HG02938 (cell line): Measurements from ENCODE around the gene SERPINA12.
A peak's percentile ranks its signal among the peaks of the same experiment; 100 is the strongest.

Source experiments
- ATAC-seq: cut with Tn5 transposase; IDR thresholded peaks from one replicate; pipeline ENCODE4 v1.9.1; 2021; ENCODE audit warnings: mild to moderate bottlenecking, moderate library complexity; ENCODE audit not compliant: unreplicated experiment

SERPINA12 gene

DNA sequence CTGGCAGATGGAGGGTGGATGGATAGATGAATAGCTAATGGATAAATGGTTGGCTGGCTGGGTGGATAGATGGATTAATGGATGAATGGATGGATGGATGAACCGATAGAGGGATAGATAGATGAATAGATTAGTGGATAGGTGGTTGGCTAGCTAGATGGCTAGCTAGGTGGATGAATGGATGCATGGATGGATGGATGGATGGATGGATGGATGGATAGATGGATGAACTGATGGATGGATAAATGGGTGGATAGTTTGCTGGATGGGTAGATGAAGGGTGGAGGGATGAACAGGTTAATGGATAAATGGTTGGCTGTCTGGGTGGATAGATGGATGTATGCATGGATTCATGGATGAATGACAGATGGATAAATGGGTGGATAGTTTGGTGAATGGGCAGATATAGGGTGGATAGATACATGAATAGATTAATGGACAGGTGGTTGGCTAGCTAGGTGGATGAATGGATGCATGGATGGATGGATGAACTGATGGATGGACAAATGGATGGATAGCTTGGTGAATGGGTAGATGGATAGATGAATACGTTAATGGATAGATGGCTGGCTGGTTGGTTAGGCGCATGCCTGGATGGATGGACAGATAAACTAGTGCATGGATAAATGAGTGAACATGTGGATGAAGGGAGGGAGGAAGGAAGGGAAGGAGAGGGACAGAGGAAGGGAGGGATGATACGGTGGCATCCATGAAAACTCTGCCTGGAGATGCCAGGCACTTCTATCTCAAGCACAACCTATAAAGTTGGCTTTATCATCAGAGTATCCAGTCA, 41.3 kb downstream of the SERPINA12 start:
- no peak for ATAC-seq

DNA sequence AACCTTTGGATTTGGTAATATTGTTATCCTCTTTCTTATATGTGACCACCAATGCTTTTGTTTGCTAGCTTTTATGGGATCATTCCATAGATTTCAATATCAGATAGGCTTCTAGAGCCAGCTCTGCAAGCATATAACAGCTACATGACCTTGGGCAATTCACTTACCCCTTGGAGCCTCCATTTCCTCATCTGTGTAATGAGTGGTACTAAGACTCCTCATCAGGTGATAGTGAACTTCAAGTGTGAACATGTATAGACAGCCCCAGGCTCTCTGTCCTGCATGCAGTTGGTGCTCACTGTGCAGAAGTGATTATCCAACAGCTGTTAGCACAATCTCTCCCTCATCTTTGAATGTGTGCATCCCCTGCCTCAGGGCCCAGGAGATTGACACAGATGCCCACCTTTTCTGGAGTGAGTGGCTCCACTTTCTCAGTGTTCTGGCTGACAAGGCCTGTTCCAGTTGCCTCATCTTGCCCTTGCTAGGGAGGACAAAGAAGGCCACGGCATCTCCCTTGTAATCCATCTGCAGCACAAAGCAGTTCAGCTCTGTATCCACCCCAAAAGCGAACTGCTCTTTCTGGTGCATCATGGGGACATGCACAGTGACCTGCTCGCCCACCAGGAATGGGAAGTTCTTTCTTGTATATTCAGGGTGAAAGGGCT, 42.4 kb downstream of the SERPINA12 start:
- ATAC-seq, result no peak

DNA sequence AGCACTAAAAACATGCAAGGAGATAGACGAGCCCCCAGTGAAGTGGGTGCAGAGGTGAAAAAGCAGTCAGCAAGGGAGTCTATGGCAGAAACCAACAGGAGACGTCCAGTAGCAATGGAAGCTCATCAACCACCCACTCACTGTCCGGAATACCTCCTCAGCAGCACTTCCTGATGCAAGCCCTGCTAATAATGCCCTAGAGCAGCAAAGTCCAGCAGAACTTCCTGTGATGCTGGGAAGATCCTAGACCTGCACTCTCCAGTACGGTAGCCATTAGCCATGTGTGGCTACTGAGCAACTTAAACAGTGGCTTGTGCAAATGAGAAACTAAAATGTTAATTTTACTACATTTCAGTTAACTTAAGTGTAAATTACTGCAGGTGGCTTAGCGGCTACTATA, 44.2 kb downstream of the SERPINA12 start:
- no peak for ATAC-seq

DNA sequence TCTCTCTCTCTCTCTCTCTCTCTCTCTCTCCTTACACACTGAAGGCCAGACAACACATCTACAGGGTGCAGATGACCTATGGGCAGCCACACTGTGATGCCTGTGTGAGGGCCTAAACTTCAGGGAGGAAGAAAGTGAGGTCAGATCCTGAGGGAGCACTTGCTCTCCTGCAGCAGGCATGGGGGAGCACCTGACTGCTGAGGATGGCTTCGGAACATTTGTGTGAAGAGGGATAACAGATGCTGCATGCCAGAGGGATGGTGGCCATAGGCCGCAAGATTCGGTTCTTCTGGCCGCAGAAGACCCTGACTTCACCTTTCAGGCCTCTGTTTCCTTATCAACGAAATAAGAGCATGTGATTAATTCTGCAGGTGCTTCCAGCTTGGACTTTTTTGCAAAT, 45.0 kb downstream of the SERPINA12 start:
- no peak for ATAC-seq

DNA sequence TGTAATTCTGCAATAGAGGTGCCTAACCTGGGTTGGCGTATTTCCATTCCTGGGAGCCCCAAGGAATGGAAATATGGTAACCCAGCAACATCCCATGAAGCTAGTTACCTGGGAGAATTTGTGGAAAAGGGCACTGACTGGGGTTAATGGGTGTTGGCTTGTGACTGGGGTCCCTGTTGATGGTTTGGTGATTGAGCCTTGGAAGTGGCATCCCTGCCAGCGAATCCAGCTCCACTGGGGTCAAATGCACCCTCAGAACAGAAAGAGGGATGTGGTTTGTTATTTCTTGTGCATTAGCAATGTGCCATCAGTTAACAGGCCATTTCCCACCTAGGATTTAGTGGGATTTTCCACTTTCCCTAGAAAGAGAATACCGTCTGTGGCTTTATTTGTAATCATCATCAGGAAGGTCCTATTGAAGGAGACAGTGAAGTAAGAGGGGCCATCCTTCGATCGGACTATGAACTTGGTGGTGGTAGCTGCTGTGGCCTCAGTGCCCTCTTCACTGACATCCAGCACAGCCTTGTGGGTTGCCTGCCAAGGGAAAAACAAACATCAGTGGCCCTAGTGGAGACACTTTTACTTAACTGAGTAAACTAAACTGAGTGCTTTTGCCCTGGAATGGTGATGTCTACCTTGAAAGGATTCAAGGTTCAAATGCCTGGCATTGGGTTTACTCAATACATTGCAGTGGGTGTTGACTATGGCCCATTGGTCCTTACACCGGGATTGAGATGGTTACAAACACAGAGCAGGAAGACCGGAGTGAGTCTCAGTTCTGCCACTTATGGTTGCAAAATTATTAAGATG, 46.3 kb downstream of the SERPINA12 start:
- ATAC-seq, result no peak

DNA sequence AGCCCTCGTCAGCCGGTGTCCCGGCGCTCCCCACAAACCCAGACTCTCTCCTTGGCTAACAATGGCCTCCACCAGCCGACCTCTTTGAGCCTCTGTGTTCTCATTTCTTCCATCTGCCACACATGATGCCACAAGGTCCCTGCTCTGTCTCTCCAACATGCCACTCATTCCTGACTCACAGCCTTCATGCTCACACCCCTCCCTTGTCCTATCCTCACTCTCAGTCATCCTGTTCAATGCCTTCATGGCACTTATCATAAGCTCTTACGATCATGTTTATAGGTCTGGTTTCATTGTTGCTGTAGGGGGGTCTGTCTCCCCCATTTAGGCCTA, 47.1 kb downstream of the SERPINA12 start:
- no peak for ATAC-seq

DNA sequence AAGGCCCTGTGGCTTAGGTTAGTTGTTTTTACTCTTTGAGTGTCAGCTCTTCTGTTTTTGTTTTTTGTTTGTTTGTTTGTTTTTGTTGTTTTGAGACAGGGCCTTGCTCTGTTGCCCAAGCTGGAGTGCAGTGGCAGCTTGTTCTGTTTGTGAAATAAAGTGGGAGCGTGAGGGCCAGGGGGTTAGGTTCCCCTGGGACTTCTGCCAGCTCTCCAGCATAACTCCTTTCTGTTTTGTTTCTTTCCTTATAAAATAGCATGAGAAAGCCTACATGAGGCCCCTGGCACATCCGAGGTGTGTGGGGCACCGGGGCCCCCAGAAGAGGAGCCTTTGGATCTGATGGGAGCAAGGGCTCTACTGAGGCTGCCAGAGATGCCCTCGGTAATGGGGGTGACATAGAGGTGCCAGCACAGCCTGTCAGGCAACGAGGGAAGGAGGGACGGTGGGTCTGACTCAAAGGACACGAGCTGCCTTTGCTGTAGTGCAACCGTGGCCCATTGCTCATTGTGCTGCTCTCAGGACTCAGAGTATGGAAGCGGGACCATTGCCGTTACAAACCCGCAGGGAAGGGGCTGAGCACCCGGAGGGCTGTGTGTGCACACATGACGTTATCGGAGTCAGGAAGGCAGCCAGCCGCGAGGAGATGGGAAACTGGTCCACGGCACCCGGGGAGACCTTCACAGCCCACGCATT, 47.6 kb downstream of the SERPINA12 start:
- ATAC-seq, result no peak

DNA sequence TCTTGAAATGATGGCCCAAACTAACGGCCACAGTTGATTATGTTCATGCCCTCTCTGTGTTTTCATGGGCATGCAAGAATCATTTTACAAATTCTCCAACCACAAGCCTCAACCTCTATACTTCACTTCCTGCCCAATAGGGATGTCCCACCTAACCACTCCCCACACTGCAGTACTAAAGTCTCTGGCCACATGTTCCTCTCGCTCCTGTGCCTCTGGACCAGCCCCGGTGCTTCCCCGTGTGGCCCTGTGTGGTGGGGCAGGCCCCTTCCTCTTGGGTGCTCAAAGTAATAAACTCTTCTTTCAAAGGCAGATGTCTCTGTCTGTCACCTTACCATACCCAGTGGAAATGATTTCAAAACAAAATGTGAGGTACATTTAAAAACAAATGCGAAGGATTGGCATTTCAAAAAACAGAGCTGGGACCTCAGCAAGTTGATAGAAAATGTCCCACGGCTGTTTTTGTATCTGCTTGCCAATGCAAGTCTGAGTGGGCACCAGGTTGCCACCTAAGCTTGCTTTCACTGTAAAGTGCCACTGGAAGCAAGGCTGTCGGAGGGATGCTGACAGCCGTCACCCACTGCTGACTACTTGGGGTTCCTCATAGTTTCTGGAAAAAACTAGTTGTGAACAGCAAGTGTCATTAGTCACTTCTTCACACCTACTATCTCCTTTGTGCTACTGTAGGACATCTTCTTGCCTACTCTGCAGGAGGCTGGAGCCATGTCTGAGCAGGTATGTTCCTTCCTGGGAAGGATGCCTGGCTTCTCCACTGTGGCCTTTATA, 48.4 kb downstream of the SERPINA12 start:
- peak; percentile 58 for ATAC-seq

DNA sequence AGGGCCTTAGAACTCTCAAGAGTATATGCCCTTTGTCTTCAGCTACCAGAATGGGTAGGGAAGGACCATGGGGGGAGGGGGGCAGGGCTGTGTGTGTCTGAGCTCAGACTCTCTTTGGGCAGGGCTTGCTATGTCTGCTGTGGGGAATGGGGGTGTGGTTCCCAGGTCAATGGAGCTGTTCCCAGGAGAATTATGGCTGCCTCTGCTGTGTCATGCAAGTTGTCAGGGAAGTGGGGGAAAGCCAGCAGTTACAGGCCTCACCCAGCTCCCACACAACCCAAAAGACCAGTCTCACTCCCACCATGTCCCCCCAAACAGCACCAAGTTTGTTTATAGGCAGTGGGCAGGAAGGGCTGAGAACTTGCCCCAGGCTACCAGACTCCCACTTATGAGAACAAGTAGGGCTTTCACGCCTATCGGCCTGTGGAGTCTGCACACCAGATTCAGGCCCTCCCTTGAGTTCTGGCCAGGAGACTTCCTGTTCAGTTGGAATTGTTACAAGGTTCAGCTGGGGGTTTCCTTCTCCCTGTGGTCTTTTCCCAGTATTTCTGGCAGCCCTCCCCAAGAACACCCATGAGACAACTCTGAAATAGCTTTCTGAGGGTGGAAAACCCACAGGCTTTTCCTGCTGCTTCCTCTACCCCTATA, 50.6 kb downstream of the SERPINA12 start:
- no peak for ATAC-seq

DNA sequence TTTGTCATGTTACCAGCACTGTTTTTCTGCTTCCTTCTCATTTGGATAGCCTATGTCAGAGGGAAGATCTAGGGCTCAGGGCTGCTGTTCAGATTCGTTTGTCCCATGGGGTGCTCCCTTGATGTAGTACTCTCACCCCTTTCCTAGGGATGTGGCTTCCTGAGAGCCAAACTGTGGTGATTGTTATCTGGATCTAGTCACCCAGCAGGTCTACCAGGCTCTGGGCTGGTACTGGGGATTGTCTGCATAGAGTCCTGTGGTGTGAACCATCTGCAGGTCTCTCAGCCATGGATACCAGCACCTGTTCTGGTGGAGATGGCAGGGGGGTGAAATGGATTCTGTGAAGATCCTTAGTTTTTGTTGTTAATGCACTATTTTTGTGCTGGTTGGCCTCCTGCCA, 51.2 kb downstream of the SERPINA12 start:
- ATAC-seq, result no peak

DNA sequence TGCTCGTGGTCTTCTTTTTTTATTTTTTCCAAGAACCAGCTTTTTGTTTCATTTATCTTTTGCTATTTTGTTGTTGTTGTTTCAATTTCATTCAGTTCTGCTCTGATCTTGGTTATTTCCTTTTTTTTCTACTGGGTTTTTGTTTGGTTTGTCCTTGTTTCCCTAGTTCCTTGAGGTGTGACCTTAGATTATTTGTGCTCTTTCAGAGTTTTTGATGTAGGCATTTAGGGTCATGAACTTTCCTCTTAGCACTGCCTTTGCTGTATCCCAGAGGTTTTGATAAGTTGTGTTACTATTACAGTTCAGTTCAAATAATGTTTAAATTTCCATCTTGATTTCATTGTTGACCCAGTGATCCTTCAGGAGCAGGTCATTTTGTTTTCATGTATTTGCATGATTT, 53.3 kb downstream of the SERPINA12 start:
- no peak for ATAC-seq

DNA sequence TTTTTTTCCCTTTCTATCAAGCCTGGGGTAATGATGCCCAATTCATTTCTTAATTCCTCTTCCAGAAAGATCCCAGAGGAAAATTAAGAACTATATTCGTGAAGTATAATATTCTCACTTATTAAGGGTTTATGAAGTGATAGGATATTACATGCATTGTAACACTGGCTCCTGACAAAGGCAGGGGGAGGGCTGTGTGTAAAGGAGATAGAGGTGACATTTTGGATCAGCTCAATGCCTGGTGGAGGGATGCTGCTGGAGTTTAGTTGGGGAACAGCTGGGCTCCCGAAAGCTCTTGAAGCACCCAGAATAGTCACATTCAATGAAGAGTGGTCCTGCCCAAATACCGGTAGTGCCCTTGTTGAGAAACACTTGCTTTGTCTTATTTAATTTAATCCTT, 57.4 kb downstream of the SERPINA12 start:
- no peak for ATAC-seq

DNA sequence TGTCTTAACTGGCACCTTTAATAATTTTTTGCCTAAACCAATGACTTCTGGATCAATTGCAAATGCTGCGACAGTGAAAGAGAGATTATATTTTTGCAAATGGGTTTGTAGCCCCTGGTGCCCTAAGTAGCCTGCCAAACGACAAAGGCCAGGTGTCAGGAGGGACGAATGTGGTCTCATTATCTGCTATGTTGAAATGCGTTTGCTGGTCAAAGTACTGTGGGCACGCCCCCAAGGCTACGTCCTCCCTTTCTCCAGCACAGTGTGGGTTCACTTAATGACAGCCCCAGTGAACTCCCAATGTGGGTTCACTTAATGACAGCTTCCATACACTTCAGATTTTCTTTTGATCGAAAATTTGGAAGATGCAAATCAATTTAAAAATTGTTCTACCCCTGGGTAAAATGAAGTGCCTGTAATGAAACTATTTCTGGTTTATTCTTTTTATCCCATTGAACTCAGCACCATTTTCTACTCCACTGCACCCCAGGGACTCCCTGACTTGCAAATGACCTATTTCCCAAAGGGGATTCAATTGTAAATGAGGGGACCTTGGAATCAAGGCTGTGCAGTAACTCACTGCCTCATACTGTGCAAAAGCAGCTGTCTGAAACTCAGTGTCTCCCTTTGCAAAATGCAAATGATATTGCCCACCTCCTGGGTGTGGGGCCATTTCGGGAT, 58.0 kb downstream of the SERPINA12 start:
- no peak for ATAC-seq

DNA sequence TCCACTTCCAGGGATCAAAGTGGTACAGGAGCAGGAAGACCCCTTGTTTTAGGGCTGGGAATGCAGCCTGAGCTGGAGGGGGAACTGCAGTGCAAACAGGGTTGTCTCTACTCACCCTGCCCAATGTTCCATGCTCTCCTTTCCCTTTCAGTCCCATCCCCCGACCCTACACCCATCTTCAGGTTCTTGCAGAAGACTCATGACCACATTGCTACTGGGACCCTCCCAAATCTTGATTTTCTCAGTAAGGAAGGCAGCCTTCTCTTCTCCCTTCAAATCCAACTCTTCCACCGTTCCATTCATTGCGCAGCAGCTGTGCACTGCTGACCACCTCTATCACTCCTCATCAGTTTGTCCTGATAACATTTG, 58.6 kb downstream of the SERPINA12 start:
- ATAC-seq, result no peak

DNA sequence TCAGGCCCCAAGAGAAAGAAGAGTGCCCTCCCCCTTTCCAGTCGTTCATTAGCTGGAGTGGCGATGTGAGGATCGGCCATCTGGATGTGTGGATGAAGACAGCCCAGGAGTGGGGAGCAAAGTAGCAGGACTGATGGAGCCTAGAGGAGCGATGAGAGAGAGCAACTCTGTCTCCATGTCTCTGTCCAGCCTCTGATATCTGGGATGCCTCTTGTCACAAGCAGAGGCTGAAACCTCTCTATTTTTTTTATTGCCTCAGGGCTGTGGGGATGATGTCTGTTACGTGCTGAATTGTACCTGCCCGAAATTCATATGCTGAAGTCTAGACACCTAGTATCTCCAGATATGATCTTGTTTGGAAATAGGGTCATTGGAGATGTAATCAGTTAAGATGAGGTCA, 59.3 kb downstream of the SERPINA12 start:
- ATAC-seq, result no peak

DNA sequence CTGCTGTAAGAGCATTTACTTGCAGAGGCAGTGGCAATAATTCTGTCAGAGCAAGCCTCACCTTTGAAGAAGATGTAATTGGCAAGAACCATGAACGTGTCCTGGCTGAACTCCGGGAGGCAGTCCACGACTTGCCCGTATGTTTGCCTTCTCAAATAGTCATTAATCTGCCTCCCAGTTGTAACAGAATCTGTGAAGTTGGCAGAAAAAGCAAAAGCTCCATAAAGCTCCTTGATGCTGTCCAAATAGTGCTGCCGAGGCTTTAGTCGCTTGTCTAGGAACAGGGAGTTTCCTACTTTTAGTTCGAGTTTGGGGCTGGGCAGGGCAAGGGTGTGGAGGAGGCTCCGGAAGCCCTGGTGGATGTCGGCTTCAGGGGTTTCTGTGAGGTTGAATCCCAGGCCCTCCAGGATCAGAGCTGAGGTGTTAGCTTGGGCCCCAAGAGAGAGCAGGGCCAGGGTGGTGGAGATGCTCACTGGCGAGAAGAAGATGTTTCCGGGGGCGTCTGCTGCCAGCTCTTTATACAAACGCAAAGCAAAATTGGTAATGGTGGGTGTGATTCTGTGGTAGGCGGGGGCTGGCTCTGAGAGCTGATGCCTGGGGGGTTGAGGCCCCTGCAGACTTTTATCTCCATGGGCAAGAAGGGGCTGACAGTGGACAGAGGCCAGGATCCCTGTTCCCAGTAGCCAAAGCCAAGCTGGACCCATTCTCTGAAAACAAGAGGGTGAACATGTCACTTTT, 61.0 kb downstream of the SERPINA12 start:
- no peak for ATAC-seq

DNA sequence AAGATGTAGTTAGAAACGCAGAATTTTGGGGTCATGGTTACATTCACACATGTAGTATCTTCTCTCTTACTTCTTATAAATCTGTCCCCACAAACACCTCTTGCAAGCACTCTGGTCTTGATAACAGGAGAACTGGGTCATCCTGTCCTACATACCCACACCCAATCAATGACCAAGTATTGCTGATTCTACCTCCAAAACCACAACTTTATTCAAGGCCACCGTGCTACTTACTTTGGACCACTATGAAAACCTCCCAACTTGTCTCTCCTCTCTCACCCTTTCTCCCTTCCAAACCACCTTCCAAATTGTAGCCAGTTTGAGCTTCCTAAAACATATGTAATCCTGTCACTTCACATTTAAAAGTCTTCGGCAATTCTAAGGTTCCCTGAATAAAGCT, 62.1 kb downstream of the SERPINA12 start:
- ATAC-seq, result no peak

DNA sequence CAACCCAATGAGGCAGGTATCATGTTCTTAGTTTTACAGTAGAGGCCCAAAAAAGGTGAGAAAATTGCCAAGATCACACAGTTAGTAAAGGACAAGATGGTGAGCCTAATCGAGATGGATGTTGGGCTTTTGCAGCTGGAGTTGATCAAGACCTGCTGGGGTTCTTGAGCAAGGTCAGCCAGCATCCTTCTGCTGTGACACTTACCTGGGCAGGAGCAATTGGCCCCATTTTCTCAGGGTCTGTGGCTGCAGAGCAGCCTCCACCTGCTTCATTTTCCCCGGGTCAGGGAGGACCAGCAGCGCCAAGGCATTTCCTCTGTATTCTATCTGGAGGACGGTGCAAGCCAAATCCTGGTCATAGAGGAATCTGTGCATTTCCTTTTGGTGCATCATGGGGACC, 63.1 kb downstream of the SERPINA12 start:
- ATAC-seq, result no peak

DNA sequence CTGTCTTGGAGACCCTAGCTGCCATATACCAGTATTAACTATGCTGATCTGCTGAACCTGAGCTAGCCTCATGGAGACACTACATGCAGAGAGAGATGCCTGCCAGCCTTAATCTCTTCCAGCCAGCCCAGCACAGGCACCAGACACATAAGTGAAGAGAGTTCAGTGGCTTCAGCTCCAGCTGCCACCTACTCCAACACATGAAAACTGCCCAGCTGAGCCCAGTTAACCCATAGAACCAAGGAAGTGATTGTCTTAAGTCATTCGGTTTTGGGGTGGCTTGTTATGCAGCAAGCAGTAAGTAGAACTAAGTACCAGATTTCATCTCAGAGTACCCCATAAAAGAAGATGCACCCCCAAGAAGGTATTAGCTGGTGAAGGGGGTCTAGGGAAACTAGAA, 64.3 kb downstream of the SERPINA12 start:
- no peak for ATAC-seq
